Measurements from ENCODE around the gene MLYCD. TPM values are rescaled to one million over a fixed set of nuclear protein-coding genes. Genes with fewer than 3 reads are reported as not detected.

MLYCD gene
- total RNA-seq, 1 donor from 2014 or later, result 9.4 TPM

DNA sequence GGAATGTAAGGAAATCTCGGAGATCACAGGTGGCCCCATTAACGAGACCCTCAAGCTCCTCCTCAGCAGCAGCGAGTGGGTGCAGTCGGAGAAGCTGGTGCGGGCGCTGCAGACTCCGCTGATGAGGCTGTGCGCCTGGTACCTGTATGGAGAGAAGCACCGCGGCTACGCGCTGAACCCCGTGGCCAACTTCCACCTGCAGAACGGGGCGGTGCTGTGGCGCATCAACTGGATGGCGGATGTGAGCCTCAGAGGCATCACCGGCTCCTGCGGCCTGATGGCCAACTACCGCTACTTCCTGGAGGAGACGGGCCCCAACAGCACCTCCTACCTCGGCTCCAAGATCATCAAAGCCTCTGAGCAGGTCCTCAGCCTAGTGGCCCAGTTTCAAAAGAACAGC is 16.2 kb downstream of the MLYCD start:
- Mint-ChIP-seq H3K4me1 (ENCODE audit: low read depth) (no peaks in the 10 kb centered on the region), H3K4me3 (ENCODE audit: low read depth) (no peak overlapping the region), H3K27me3 (no peaks in the 10 kb centered on the region), H3K27ac (no peak overlapping the region), H3K36me3 (ENCODE audit: insufficient read depth) (peaks cover 47% of the 10 kb centered on the region), H3K9me3 (ENCODE audit: low read depth) (no peaks in the 10 kb centered on the region)
- no peak for DNase-seq (ENCODE audit: low spot score, unreplicated experiment)
- TF ChIP-seq, protein P1, sequence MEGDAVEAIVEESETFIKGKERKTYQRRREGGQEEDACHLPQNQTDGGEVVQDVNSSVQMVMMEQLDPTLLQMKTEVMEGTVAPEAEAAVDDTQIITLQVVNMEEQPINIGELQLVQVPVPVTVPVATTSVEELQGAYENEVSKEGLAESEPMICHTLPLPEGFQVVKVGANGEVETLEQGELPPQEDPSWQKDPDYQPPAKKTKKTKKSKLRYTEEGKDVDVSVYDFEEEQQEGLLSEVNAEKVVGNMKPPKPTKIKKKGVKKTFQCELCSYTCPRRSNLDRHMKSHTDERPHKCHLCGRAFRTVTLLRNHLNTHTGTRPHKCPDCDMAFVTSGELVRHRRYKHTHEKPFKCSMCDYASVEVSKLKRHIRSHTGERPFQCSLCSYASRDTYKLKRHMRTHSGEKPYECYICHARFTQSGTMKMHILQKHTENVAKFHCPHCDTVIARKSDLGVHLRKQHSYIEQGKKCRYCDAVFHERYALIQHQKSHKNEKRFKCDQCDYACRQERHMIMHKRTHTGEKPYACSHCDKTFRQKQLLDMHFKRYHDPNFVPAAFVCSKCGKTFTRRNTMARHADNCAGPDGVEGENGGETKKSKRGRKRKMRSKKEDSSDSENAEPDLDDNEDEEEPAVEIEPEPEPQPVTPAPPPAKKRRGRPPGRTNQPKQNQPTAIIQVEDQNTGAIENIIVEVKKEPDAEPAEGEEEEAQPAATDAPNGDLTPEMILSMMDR (IDR thresholded peaks at IDR 0.05; ENCODE audit: unreplicated experiment), result no peak

DNA sequence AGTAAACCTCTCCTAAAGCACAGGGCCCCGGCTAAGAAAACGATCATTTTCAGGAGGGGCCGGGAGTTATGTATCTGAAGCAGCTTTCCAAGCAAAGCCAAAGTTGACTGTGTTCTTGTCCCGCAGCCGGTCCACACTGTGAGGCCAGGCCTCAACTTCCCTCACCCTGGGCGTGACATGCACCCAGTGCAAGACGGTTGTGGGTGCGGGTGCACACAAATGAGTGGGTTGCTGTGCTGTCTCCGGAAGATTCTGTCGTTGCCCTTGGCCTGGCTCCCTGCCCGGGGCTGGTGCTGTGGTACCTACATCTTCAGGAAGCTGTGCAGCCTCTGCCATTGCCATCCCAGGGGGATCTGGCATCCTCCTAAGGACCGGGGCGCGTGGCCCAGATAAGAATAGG is 16.6 kb downstream of the MLYCD start:
- no peaks in the 10 kb centered on the region for H3K4me1 Mint-ChIP-seq (ENCODE audit: low read depth)
- DNase-seq (ENCODE audit: low spot score, unreplicated experiment), result no peak
- TF ChIP-seq, protein P1 (IDR thresholded peaks at IDR 0.05; ENCODE audit: unreplicated experiment), result no peak
- peaks cover 49% of the 10 kb centered on the region for H3K36me3 Mint-ChIP-seq (ENCODE audit: insufficient read depth)
- no peaks in the 10 kb centered on the region for H3K27me3 Mint-ChIP-seq
- H3K9me3 Mint-ChIP-seq (ENCODE audit: low read depth), result no peaks in the 10 kb centered on the region
- no peak overlapping the region for H3K4me3 Mint-ChIP-seq (ENCODE audit: low read depth)
- H3K27ac Mint-ChIP-seq, result no peak overlapping the region

DNA sequence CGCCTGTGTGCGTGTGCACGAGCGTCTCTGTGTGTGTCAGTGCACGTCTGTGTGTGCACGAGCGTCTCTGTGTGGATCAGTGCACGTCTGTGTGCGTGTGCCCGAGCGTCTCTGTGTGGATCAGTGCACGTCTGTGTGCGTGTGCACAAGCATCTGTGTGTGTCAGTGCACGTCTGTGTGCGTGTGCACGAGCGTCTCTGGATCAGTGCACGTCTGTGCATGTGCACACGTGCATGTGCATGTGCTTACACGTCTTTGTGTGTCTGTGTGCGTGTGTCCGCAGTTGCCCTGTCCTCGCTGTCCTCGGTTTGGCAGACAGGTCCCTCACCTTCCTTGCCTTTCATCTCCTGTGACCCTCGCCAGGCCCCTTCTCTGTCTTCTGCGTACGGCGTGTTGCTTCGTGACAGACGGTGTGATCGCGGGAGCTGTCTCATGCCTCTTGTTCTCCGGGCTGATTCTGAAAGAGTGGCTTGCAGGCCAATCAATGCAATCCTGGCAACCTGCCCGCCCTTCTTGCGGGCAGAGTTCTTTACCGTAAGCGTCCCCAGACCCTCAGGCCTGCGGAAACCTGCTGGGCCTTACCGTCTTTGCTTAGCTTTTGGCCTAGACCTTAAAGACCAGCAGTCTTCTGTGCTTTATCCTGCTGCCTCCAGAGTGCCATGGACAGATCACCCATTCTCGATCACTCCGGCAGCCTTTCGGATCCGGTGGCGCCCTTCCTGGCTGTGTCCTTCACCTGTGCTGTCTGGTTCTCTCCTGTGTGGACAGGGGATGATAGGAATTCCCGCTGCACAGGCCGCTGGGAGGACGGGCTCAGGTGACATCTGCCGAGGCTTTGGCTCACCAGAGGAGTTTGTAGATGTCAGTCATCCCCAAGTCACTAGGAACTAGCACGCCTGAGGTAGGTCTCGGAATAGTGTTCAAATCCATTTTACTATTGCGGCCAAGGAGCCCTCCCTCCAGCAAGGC is 18.5 kb downstream of the MLYCD start:
- Mint-ChIP-seq H3K4me3 (ENCODE audit: low read depth) (no peak overlapping the region), H3K27ac (no peak overlapping the region), H3K9me3 (ENCODE audit: low read depth) (no peaks in the 10 kb centered on the region), H3K36me3 (ENCODE audit: insufficient read depth) (peaks cover 44% of the 10 kb centered on the region), H3K27me3 (no peaks in the 10 kb centered on the region), H3K4me1 (ENCODE audit: low read depth) (no peaks in the 10 kb centered on the region)
- TF ChIP-seq, protein P1 (IDR thresholded peaks at IDR 0.05; ENCODE audit: unreplicated experiment), result no peak
- no peak for DNase-seq (ENCODE audit: low spot score, unreplicated experiment)

DNA sequence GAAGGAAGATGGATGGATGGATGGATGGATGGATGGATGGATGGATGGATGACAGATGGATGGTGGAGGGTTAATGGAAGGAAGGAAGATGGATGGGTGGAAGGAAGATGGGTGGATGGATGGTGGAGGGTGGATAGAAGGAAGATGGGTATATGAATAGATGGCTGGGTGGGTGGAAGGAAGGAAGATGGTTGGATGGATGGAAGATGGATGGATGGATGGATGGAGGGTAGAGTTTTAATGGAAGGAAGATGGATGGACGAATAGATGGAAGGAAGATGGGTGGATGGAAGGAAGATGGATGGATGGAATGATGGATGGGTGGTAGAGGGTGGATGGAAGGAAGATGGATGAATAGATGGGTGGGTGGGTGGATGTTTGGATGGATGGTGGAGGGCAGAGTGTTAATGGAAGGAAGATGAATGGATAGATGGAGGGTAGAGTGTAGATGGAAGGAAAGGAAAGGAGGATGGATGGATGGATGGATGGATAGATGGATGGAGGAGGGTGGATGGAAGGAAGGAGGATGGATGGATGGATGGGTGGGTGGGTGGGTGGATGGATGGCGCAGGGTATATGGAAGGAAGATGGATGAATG is 22.1 kb downstream of the MLYCD start:
- TF ChIP-seq, protein P1 (IDR thresholded peaks at IDR 0.05; ENCODE audit: unreplicated experiment), result no peak
- no peaks in the 10 kb centered on the region for H3K9me3 Mint-ChIP-seq (ENCODE audit: low read depth)
- no peaks in the 10 kb centered on the region for H3K4me1 Mint-ChIP-seq (ENCODE audit: low read depth)
- H3K27me3 Mint-ChIP-seq, result no peaks in the 10 kb centered on the region
- no peak overlapping the region for H3K4me3 Mint-ChIP-seq (ENCODE audit: low read depth)
- H3K27ac Mint-ChIP-seq, result no peak overlapping the region
- no peak for DNase-seq (ENCODE audit: low spot score, unreplicated experiment)
- peaks cover 33% of the 10 kb centered on the region for H3K36me3 Mint-ChIP-seq (ENCODE audit: insufficient read depth)

DNA sequence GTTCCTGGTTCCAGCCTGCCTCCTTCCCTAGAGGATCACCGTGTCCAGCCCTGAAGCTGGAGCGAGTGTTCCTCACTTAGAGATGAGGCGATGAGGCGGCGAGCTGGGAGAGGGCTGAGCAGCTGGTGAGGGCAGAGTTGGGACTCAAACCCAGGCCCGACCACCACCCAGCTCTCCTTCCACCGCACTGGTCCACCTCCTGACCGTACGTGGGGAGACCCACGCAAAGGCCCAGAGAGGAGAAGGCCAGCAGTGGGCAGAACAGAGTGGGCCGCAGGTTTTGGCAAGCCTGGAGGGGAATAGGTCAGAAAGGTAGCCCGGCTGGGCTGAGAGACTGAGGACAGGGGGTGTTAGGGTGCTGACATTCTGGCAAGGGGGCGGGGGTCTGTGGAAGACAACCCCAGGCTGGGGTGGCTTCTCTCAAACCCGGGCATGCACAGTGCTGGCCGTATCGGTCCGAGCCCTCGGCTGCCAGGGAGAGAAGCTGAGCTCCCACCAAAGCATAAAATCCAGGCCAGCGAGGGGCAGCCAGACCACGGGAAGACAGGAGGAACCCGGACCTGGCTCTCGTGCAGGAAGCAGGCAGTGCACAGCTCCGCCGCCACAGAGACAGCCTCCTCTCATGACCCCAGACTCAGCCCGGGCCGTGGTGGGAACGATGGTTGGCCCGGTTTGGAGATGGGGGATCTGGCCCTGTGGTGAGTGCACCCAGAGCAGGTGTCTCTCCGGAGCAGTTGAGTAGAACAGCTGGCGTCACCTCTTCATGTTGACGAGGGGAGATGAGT is 24.9 kb downstream of the MLYCD start:
- Mint-ChIP-seq H3K27ac (peak overlapping the region; percentile 67), H3K36me3 (ENCODE audit: insufficient read depth) (peaks cover 17% of the 10 kb centered on the region)

More for the DNA sequence above, 24.9 kb downstream of the MLYCD start:
- TF ChIP-seq, protein P1 (IDR thresholded peaks at IDR 0.05; ENCODE audit: unreplicated experiment), result no peak
- Mint-ChIP-seq H3K27me3 (no peaks in the 10 kb centered on the region), H3K4me3 (ENCODE audit: low read depth) (no peak overlapping the region), H3K9me3 (ENCODE audit: low read depth) (no peaks in the 10 kb centered on the region), H3K4me1 (ENCODE audit: low read depth) (peaks cover 5% of the 10 kb centered on the region)
- DNase-seq (ENCODE audit: low spot score, unreplicated experiment), result no peak

All from progenitor cell of endocrine pancreas (in vitro differentiated cells).